BE2C (cell line): ENCODE measurements around the gene TFDP2.

Source experiments
- DNase-seq: peaks from one replicate; pipeline ENCODE4 v3.0.0-alpha.2; 2020
- H3K27me3 ChIP-seq: fragments of 250-450 bp; sonication (Bioruptor Pico); 2 replicates; pipeline ENCODE4 v1.5.1; 2020; ENCODE audit warnings: mild to moderate bottlenecking
- H3K36me3 ChIP-seq: fragments of 250-450 bp; sonication (Bioruptor Pico); 2 replicates; pipeline ENCODE4 v1.5.1; 2020; ENCODE audit warnings: mild to moderate bottlenecking
- H3K4me1 ChIP-seq: fragments of 250-450 bp; sonication (Bioruptor Pico); 2 replicates; pipeline ENCODE4 v1.5.1; 2020
- H3K4me3 ChIP-seq: 2 replicates; pipeline ENCODE4 v1.5.1; 2011; ENCODE audit warnings: low read depth, low read length
- H3K9me3 ChIP-seq: fragments of 250-450 bp; sonication (Bioruptor Pico); 2 replicates; pipeline ENCODE4 v1.5.1; 2020
- CTCF ChIP-seq: IDR thresholded peaks from 2 replicates; pipeline ENCODE4 v1.5.1; 2012; ENCODE audit warnings: mild to moderate bottlenecking, low read depth, low read length

The TFDP2 gene

DNA sequence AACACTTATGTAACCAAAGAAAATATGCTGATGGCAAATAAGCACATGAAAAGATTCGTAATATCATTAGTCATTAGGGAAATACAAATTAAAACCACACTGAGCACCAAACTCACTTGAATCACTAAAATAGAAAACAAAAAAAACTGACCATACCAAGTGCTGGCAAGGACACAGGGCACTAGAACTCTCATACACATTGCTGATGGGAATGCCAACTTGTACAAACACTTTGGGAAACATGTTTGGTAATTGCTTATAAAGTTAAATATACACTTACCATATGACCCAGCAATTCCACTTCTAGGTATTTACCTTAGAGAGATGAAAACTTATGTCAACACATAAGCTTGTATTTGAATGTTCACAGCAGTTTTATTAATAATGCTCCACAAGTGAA, 95.5 kb downstream of the TFDP2 start:
- Histone ChIP-seq H3K36me3 (no peaks in the 10 kb centered on the region), H3K4me1 (no peaks in the 10 kb centered on the region), H3K4me3 (no peak overlapping the region), H3K9me3 (no peaks in the 10 kb centered on the region), H3K27me3 (no peaks in the 10 kb centered on the region)
- TF ChIP-seq CTCF, result no peak
- no peak for DNase-seq

- no peaks in the 10 kb centered on the region for H3K9me3 ChIP-seq
- H3K36me3 ChIP-seq, result no peaks in the 10 kb centered on the region
- no peaks in the 10 kb centered on the region for H3K27me3 ChIP-seq
- no peaks in the 10 kb centered on the region for H3K4me1 ChIP-seq
- no peak for TF ChIP-seq CTCF
- no peak overlapping the region for H3K4me3 ChIP-seq
- DNase-seq, result no peak
Observed at GRCh38 chr3:142053244-142053643, 96.1 kb downstream of the TFDP2 start.

GRCh38 chr3:142051351-142051750, 98.0 kb downstream of the TFDP2 start:
- H3K36me3 ChIP-seq, result no peaks in the 10 kb centered on the region
- no peak for TF ChIP-seq CTCF
- H3K9me3 ChIP-seq, result no peaks in the 10 kb centered on the region
- H3K27me3 ChIP-seq, result no peaks in the 10 kb centered on the region
- no peak for DNase-seq
- no peaks in the 10 kb centered on the region; the same call in 1 of the 2 replicates for H3K4me1 ChIP-seq
- H3K4me3 ChIP-seq, result no peak overlapping the region

DNA sequence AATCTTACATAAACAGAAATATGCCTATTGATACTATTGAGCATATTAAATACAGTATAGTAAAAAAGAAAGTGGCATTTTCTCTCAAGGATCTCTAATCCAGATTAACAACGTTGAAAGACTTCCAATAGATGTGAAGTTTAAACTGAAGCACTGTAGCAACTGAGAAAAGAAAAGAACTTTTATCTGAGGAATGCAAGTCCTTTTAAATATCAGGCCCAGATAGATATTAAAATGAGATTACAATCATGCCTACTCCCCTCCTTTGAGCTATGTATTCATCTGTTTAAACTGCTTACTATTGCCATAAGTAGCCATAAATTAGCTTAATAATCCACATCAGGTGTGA, 102.3 kb downstream of the TFDP2 start:
- DNase-seq, result no peak
- Histone ChIP-seq H3K9me3 (no peaks in the 10 kb centered on the region), H3K4me3 (no peak overlapping the region), H3K36me3 (no peaks in the 10 kb centered on the region), H3K27me3 (no peaks in the 10 kb centered on the region), H3K4me1 (no peaks in the 10 kb centered on the region; the same call in 1 of the 2 replicates)
- TF ChIP-seq CTCF, result no peak

- Histone ChIP-seq H3K4me1 (no peaks in the 10 kb centered on the region; the same call in 1 of the 2 replicates), H3K27me3 (no peaks in the 10 kb centered on the region), H3K9me3 (no peaks in the 10 kb centered on the region), H3K4me3 (no peak overlapping the region), H3K36me3 (no peaks in the 10 kb centered on the region)
- no peak for TF ChIP-seq CTCF
- no peak for DNase-seq
Observed at GRCh38 chr3:142046320-142047020, 102.9 kb downstream of the TFDP2 start.

- Histone ChIP-seq H3K27me3 (no peaks in the 10 kb centered on the region), H3K9me3 (no peaks in the 10 kb centered on the region), H3K36me3 (no peaks in the 10 kb centered on the region), H3K4me1 (no peaks in the 10 kb centered on the region; the same call in 1 of the 2 replicates), H3K4me3 (no peak overlapping the region)
- TF ChIP-seq CTCF, result no peak
- no peak for DNase-seq
Observed at GRCh38 chr3:142040941-142041491, 108.3 kb downstream of the TFDP2 start.
